H9 (cell line): ENCODE measurements around the gene GPR157. TPM values are rescaled to one million over a fixed set of nuclear protein-coding genes. Genes with fewer than 3 reads are reported as not detected.
"Not testable (repeated sequence)": the region's sequence is repeated elsewhere in the genome, so short reads cannot be mapped to it uniquely, and the experiment has no call there.

Experiments used
- DNase-seq: peaks from one replicate; pipeline ENCODE4 v3.0.0-alpha.2; 2017
- H2AFZ ChIP-seq: one replicate; pipeline ENCODE4 v1.6.1; 2013; ENCODE audit warnings: mild to moderate bottlenecking, low read length, control low read depth, moderate library complexity
- H2AK5ac ChIP-seq: 2 replicates; pipeline ENCODE4 v1.6.1; 2013; ENCODE audit warnings: low read length, control low read depth, mixed read lengths; ENCODE audit not compliant: insufficient read length
- H2BK120ac ChIP-seq: one replicate; pipeline ENCODE4 v1.6.1; 2013; ENCODE audit warnings: low read depth, mild to moderate bottlenecking, low read length, control low read depth, inconsistent platforms; ENCODE audit not compliant: poor library complexity, severe bottlenecking
- H2BK12ac ChIP-seq: 2 replicates; pipeline ENCODE4 v1.6.1; 2013; ENCODE audit warnings: low read length, control low read depth, mixed read lengths, low read depth; ENCODE audit not compliant: insufficient read length
- H2BK15ac ChIP-seq: 2 replicates; pipeline ENCODE4 v1.6.1; 2013; ENCODE audit warnings: low read depth, low read length, control low read depth
- H2BK20ac ChIP-seq: one replicate; pipeline ENCODE4 v1.6.1; 2013; ENCODE audit warnings: low read depth, mild to moderate bottlenecking, low read length, control low read depth, inconsistent platforms; ENCODE audit not compliant: poor library complexity, severe bottlenecking
- H2BK5ac ChIP-seq: 2 replicates; pipeline ENCODE4 v1.6.1; 2013; ENCODE audit warnings: low read length, control low read depth, mixed read lengths; ENCODE audit not compliant: insufficient read length
- H3K14ac ChIP-seq: 2 replicates; pipeline ENCODE4 v1.6.1; 2013; ENCODE audit warnings: low read length, control low read depth; ENCODE audit not compliant: insufficient read depth
- H3K18ac ChIP-seq: 2 replicates; pipeline ENCODE4 v1.6.1; 2013; ENCODE audit warnings: low read depth, mild to moderate bottlenecking, mixed read lengths, low read length, control low read depth; ENCODE audit not compliant: insufficient read length
- H3K23ac ChIP-seq: 2 replicates; pipeline ENCODE4 v1.6.1; 2013; ENCODE audit warnings: low read length, control low read depth, mixed read lengths, low read depth; ENCODE audit not compliant: insufficient read length
- H3K23me2 ChIP-seq: 2 replicates; pipeline ENCODE4 v1.6.1; 2013; ENCODE audit warnings: low read depth, mild to moderate bottlenecking, mixed read lengths, low read length, control low read depth; ENCODE audit not compliant: insufficient read length, poor library complexity, severe bottlenecking
- H3K27ac ChIP-seq: 2 replicates; pipeline ENCODE4 v1.5.1; 2013; ENCODE audit warnings: low read length, control low read depth, mixed read lengths, low read depth; ENCODE audit not compliant: insufficient read length
- H3K27me3 ChIP-seq: 2 replicates; pipeline ENCODE4 v1.6.1; 2013; ENCODE audit warnings: low read length, control low read depth, inconsistent platforms; ENCODE audit not compliant: insufficient read depth
- H3K4ac ChIP-seq: 2 replicates; pipeline ENCODE4 v1.6.1; 2013; ENCODE audit warnings: low read depth, mild to moderate bottlenecking, control low read depth, inconsistent platforms, low read length, moderate library complexity
- H3K4me1 ChIP-seq: 2 replicates; pipeline ENCODE4 v1.6.1; 2013; ENCODE audit warnings: low read length, control low read depth, inconsistent platforms; ENCODE audit not compliant: insufficient read depth
- H3K4me2 ChIP-seq: 2 replicates; pipeline ENCODE4 v1.6.1; 2013; ENCODE audit warnings: low read length, control low read depth, mixed read lengths; ENCODE audit not compliant: insufficient read length, insufficient read depth
- H3K56ac ChIP-seq: 2 replicates; pipeline ENCODE4 v1.6.1; 2013; ENCODE audit warnings: low read depth, mild to moderate bottlenecking, mixed read lengths, low read length, control low read depth; ENCODE audit not compliant: insufficient read length
- H3K79me1 ChIP-seq: 2 replicates; pipeline ENCODE4 v1.6.1; 2013; ENCODE audit warnings: low read depth, mild to moderate bottlenecking, moderate library complexity, low read length, control low read depth, inconsistent platforms; ENCODE audit not compliant: insufficient read depth, poor library complexity, severe bottlenecking
- H3K79me2 ChIP-seq: 2 replicates; pipeline ENCODE4 v1.6.1; 2013; ENCODE audit warnings: low read length, control low read depth, inconsistent platforms; ENCODE audit not compliant: insufficient read depth
- H3K9ac ChIP-seq: 2 replicates; pipeline ENCODE4 v1.6.1; 2013; ENCODE audit warnings: low read length, control low read depth, mixed read lengths; ENCODE audit not compliant: insufficient read length; ENCODE audit errors: extremely low read depth
- H3K9me3 ChIP-seq: one replicate; pipeline ENCODE4 v1.6.1; 2013; ENCODE audit warnings: low read depth, low read length, inconsistent platforms; ENCODE audit not compliant: control insufficient read depth
- H3T11ph ChIP-seq: one replicate; pipeline ENCODE4 v1.6.1; 2013; ENCODE audit warnings: mild to moderate bottlenecking, low read length, control low read depth, inconsistent platforms
- H4K20me1 ChIP-seq: one replicate; pipeline ENCODE4 v1.6.1; 2013; ENCODE audit not compliant: control insufficient read depth, insufficient read length, insufficient read depth
- H4K5ac ChIP-seq: 2 replicates; pipeline ENCODE4 v1.6.1; 2013; ENCODE audit warnings: low read depth, mild to moderate bottlenecking, mixed read lengths, low read length, control low read depth; ENCODE audit not compliant: insufficient read length
- H4K8ac ChIP-seq: replicated peaks from 2 replicates; pipeline ENCODE4 v1.6.1; 2013; ENCODE audit warnings: low read length, control low read depth, mixed read lengths, low read depth; ENCODE audit not compliant: insufficient read length
- H4K91ac ChIP-seq: 2 replicates; pipeline ENCODE4 v1.6.1; 2013; ENCODE audit warnings: low read depth, mild to moderate bottlenecking, moderate library complexity, mixed read lengths, low read length, control low read depth; ENCODE audit not compliant: insufficient read length
- H3K27ac Mint-ChIP-seq, 3 experiments: 2 replicates in 2 of 3; 3 replicates in 1 of 3; pipeline ENCODE4 v1.8.0; 2020 to 2021; ENCODE audit warnings: mixed read lengths in 3 of 3, mild to moderate bottlenecking in 1 of 3, moderate library complexity in 1 of 3
- H3K27me3 Mint-ChIP-seq: 2 replicates; pipeline ENCODE4 v1.8.0; 2021; ENCODE audit warnings: low read depth, mild to moderate bottlenecking, moderate library complexity, mixed read lengths
- H3K36me3 Mint-ChIP-seq, 3 experiments: 2 replicates in 2 of 3; 3 replicates in 1 of 3; pipeline ENCODE4 v1.8.0; 2020 to 2021; ENCODE audit warnings: low read depth in 3 of 3, mixed read lengths in 3 of 3; ENCODE audit not compliant: insufficient read depth in 1 of 3
- H3K4me1 Mint-ChIP-seq, 2 experiments: 2 replicates each; pipeline ENCODE4 v1.8.0; 2020; ENCODE audit warnings: mixed read lengths in 2 of 2
- H3K4me3 Mint-ChIP-seq, 2 experiments: 2 replicates in 1 of 2; 3 replicates in 1 of 2; pipeline ENCODE4 v1.8.0; 2020 to 2021; ENCODE audit warnings: mild to moderate bottlenecking in 2 of 2, mixed read lengths in 2 of 2, moderate library complexity in 1 of 2
- H3K9me3 Mint-ChIP-seq, 2 experiments: 2 replicates in 1 of 2; 3 replicates in 1 of 2; pipeline ENCODE4 v1.8.0; 2020; ENCODE audit warnings: mild to moderate bottlenecking in 2 of 2, mixed read lengths in 2 of 2, moderate library complexity in 1 of 2
- CTCF ChIP-seq: fragments of 200-600 bp; sonication (generic); conservative IDR thresholded peaks from 3 replicates; pipeline ENCODE4 v1.8.0; 2021; ENCODE audit warnings: antibody characterized with exemption, mild to moderate bottlenecking
- WGBS: extraction: QIAGEN DNeasy Blood & Tissue Kit; methylation state at CpG from one replicate; pipeline ENCODE4 v1.1.7; 2013; ENCODE audit warnings: missing lambda C conversion rate, low lambda C conversion rate, mixed read lengths; ENCODE audit not compliant: insufficient read length; ENCODE audit errors: extremely low coverage; 5-methylcytosine and 5-hydroxymethylcytosine counted together
- total RNA-seq: library from RNA; stranded (reverse); gene quantifications from 2 replicates; pipeline ENCODE4 v1.2.1, GENCODE V29; 2021

The GPR157 gene
- total RNA-seq, 1 experiment from 2014 or later, result 3.8 TPM

GRCh38 chr1:9126511-9126910, 2.4 kb downstream of the GPR157 start:
- H3K27me3 Mint-ChIP-seq, result peaks cover 20% of the 10 kb centered on the region
- H3K9me3 Mint-ChIP-seq, result no peaks in the 10 kb centered on the region
- Histone ChIP-seq H3K79me1 (no peaks in the 10 kb centered on the region), H2BK20ac (no peak overlapping the region), H3K23ac (no peak overlapping the region), H3K56ac (no peak overlapping the region), H3K79me2 (no peaks in the 10 kb centered on the region), H4K8ac (no peak overlapping the region), H3K9me3 (no peaks in the 10 kb centered on the region), H4K91ac (no peak overlapping the region), H3K27ac (no peak overlapping the region), H3K4me2 (no peak overlapping the region), H3K27me3 (no peaks in the 10 kb centered on the region), H3K4me1 (no peaks in the 10 kb centered on the region), H2BK15ac (no peak overlapping the region), H4K5ac (no peak overlapping the region), H2BK12ac (no peak overlapping the region), H3T11ph (no peak overlapping the region), H2AK5ac (no peak overlapping the region), H3K4ac (no peak overlapping the region), H3K23me2 (peaks cover 5% of the 10 kb centered on the region), H3K14ac (no peak overlapping the region), H3K18ac (no peak overlapping the region), H2AFZ (no peak overlapping the region), H4K20me1 (no peaks in the 10 kb centered on the region), H3K9ac (no peak overlapping the region), H2BK120ac (no peak overlapping the region), H2BK5ac (no peak overlapping the region)
- no peak overlapping the region for H3K27ac Mint-ChIP-seq
- H3K36me3 Mint-ChIP-seq, result no peaks in the 10 kb centered on the region
- no CpG with 5 or more reads among the region's 2 CpGs for WGBS
- no peak for TF ChIP-seq CTCF
- no peak for DNase-seq
- H3K4me3 Mint-ChIP-seq, result no peak overlapping the region
- peaks cover 14 to 21% of the 10 kb centered on the region in 2 experiments for H3K4me1 Mint-ChIP-seq

- H3K23me2 ChIP-seq, H3K27me3 ChIP-seq, H2BK20ac ChIP-seq, H3K36me3 Mint-ChIP-seq, H2AK5ac ChIP-seq, H2BK120ac ChIP-seq, DNase-seq, H3K4me1 ChIP-seq, H3K79me1 ChIP-seq, H3K4me2 ChIP-seq, H2BK15ac ChIP-seq, H3K79me2 ChIP-seq, H3K4me3 Mint-ChIP-seq, H3K18ac ChIP-seq, H3K27ac Mint-ChIP-seq, H4K8ac ChIP-seq, H3K9ac ChIP-seq, H3K4ac ChIP-seq, H4K20me1 ChIP-seq, H2BK12ac ChIP-seq, H3K14ac ChIP-seq, H2BK5ac ChIP-seq, H3T11ph ChIP-seq, H4K91ac ChIP-seq, H3K56ac ChIP-seq, H3K27ac ChIP-seq, H3K23ac ChIP-seq, H2AFZ ChIP-seq, H4K5ac ChIP-seq, H3K9me3 ChIP-seq, H3K9me3 Mint-ChIP-seq: not testable (repeated sequence)
- WGBS, result no CpG with 5 or more reads among the region's 9 CpGs
- peaks cover 17% of the 10 kb centered on the region for H3K27me3 Mint-ChIP-seq
- H3K4me1 Mint-ChIP-seq, result peaks cover 14 to 21% of the 10 kb centered on the region in 2 experiments
Measured at GRCh38 chr1:9125847-9126246, 3.1 kb downstream of the GPR157 start.
